ENCODE data around the gene PRICKLE4.

DNA sequence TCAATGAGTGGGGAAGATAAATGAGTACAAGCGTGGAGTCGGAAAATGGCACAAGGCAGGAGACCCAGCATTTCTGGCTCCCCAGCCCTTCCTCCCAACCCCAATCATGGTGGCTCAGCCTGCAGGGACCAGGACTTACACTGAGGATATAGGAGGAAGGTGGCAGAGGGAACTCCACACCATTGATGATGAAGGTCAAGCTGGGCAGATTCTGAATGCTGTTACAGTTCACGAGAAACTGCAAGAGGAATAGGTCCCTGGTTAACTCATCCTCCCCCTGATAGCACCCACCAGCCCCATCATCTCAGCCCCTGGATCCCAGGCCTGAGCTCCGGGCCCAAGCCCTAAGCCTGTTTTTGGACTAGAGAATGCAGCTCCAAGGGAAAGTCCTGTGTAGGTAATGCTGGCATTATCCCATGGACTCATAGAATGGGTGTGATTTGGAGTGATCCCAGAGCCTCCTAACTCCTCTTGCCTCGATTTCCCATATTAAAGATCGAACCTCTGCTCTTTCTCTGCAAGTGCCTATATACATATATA, 42.9 kb upstream of the PRICKLE4 start:
- no peak for TF ChIP-seq EZH2 (optimal IDR thresholded peaks at IDR 0.05; ENCODE audit: low read depth, low read length)
- TF ChIP-seq, protein P1, sequence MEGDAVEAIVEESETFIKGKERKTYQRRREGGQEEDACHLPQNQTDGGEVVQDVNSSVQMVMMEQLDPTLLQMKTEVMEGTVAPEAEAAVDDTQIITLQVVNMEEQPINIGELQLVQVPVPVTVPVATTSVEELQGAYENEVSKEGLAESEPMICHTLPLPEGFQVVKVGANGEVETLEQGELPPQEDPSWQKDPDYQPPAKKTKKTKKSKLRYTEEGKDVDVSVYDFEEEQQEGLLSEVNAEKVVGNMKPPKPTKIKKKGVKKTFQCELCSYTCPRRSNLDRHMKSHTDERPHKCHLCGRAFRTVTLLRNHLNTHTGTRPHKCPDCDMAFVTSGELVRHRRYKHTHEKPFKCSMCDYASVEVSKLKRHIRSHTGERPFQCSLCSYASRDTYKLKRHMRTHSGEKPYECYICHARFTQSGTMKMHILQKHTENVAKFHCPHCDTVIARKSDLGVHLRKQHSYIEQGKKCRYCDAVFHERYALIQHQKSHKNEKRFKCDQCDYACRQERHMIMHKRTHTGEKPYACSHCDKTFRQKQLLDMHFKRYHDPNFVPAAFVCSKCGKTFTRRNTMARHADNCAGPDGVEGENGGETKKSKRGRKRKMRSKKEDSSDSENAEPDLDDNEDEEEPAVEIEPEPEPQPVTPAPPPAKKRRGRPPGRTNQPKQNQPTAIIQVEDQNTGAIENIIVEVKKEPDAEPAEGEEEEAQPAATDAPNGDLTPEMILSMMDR (IDR thresholded peaks at IDR 0.05; ENCODE audit: low read length): no peak
- TF ChIP-seq EZH2phosphoT487 (IDR thresholded peaks at IDR 0.05; ENCODE audit: low read length): no peak
